T-helper 2 cell treated with Interferon-gamma antibody and Interleukin-4, amounts not matched to agents 100 ng/mL and 5 ng/mL, for 36 hours (primary cell): Measurements from ENCODE around the gene SAMD4A. TPM values are rescaled to one million over a fixed set of nuclear protein-coding genes. Genes with fewer than 3 reads are reported as not detected.
"Not testable (repeated sequence)": the region's sequence is repeated elsewhere in the genome, so short reads cannot be mapped to it uniquely, and the experiment has no call there.

Experiments used
- intact Hi-C: fragments of 100-400 bp; cut with micrococcal nuclease; formaldehyde crosslinking; loops from one replicate; pipeline ENCODE4 v1.15.1; 2023
- total RNA-seq: library from RNA; stranded (reverse); gene quantifications from 2 replicates; pipeline ENCODE4 v1.2.3, GENCODE V29; 2022

SAMD4A gene
- total RNA-seq, 1 donor from 2014 or later = 0.59 TPM

DNA sequence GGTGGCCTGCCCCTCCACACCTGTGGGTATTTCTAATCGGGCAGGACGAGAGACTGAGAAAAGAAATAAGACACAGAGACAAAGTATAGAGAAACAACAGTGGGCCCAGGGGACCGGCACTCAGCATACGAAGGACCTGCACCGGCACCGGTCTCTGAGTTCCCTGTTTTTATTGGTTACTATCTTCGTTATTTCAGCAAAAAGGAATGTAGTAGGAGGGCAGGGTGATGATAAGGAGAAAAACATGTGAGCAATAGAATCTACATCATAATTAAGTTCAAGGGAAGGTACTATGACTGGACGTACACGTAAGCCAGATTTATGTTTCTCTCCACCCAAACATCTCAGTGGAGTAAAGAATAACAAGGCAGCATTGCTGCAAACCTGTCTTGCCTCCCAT, 185.7 kb downstream of the SAMD4A start:
- intact Hi-C loops = not testable (repeated sequence)

DNA sequence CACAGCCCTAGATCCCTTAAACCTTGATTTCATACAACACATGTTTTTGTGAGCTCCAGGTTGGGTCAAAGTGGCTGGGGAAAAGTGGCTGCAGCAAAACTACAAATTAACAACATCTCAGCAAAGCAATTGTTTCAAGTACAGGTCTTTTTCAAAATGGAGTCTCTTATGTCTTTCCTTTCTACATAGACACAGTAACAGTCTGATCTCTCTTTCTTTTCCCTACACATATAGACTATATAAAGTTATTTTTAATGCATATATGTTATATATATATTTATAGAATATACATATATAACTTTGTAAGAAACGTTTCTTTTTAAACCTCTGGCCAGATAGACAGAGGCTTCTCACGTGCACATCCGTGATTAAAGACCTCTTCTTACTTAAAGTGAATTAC, 186.5 kb downstream of the SAMD4A start:
- intact Hi-C loops = not testable (repeated sequence)

DNA sequence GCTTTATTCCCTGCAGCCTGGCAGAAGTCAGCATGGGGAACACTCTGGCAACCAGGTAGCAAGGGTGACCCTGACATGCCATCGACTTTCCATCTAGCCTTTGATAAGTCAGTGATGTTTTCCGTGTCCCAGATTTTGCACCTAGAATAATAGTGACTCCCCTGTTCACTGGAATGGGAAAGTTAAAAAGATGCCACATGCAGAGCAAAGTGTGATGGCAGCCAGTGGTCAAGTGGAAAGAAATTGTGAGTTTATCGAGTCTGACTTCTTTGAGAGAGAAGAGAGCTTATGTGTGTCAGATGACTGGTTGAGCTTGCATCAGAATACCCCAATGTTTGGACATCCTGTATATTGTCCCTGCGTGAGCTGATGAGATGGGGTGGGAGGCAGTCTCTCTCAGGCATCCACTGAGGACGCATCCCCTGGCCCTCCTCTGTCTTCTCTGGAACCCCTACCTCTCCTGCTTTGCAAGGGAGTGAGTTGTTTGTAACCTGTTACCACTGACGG, 187.2 kb downstream of the SAMD4A start:
- intact Hi-C loops = no loop called here

DNA sequence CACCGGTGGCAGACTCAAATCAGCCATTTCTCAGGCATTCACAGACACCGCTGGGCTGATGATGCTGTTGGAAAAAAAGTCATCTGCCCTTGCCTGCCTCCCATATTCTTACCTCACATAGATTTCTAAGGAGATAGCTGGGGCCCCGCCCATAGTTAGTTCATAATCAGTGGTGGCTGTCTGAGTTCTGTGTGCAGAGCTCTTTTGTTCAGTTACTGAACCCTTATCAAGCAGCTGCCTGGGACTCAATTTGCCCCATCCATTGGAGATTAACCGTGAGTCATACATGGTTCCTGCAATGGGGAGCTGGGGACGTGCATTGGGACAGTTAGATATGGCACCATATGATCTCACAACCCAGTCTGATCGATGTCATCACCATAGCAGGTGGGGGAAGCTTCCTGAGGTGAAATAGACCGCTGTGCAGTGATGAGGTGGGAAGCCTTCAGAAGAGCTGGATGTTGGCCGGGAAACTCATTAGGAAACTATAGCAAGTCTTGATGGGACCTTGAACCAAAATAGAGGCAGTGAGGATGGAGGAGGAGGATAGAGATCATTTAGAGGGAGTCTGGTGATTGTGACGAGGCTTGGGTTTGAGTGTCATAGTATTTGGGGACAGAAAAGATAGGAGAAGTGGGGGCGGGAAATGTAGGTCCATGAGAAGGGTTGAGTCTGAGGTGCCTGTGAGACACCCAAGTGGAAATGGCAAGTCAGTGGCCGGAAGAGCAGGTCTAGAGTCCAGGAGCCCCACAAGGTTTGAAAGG, 187.9 kb downstream of the SAMD4A start:
- intact Hi-C loops = no loop called here

DNA sequence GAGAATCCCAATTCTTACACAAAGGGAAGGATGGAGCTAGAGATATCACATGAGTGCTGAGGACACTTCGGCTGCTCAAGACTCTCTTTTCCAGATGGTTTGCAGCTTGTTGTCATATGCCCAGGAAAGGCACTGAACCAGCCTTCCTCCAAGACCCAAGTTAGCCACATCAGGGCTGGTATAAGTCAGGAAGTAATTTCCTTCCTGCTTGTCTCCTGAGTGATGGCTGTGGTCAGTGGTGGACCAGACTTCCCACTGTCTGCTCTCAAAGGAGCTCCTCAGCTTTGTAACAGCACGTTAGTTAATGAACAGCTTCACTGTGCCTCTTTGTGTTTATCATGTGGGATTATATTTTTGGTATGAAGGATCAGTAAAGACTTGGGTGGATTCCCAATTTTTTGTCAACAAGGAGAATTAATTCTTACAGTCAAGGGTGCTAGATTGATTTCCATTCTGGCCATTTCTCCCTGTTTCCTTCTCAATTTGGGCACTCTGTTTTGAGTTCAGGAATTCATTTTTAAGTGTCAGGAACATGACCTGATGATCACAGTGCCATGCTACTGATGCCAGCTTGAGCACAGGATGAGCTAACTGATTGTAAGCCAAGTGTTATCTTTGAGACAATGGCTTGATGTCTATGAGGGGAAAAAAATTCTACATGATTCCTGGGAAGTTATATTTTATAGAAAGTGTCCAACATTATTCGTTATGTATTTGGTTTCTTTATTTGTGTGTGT, 189.9 kb downstream of the SAMD4A start:
- intact Hi-C loops = loop anchor here (1.0 to 2.0 kb wide), 2 partner anchors 16 to 26 kb away; no protein-coding TSS in a partner anchor

DNA sequence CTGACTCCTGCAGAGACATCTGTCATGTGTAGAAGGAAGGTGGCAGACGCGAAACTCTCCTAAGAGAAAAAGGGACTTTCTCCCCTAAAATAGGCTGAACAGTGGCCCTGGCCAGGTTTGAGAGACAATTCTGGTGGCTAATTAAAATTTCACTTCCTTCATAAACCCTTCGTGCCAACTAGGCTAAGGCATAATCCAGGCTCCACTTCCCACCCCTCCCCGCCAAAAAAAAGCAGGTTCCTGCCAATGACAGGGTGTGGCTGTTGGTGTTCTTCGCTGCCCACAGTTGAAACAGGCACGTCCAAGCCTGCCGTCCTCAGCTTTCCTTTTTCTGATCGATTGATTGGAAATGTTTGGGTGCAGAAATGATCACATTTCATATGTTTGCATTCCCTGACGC, 191.1 kb downstream of the SAMD4A start:
- intact Hi-C loops = no loop called here

DNA sequence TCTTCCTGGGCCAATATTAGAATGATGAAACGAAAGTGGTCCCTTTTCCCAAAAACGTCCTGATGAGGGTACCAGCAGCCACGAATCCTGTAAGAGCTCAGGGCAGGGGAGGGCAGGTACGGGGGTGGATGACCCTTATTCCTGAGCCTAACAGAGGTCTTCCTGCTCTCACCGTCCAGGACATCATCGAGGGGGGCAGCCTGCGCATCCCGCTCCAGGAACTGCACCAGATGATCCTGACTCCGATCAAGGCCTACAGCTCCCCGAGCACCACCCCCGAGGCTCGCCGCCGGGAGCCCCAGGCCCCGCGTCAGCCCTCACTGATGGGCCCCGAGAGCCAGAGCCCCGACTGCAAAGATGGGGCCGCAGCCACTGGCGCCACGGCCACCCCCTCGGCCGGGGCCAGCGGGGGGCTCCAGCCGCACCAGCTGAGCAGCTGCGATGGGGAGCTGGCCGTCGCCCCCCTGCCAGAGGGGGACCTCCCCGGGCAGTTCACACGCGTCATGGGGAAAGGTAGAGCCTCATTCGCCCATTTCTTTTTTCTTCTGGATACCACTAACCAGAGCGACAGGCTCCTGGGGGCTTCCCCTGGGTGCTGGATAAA, 193.2 kb downstream of the SAMD4A start:
- intact Hi-C loops = no loop called here

DNA sequence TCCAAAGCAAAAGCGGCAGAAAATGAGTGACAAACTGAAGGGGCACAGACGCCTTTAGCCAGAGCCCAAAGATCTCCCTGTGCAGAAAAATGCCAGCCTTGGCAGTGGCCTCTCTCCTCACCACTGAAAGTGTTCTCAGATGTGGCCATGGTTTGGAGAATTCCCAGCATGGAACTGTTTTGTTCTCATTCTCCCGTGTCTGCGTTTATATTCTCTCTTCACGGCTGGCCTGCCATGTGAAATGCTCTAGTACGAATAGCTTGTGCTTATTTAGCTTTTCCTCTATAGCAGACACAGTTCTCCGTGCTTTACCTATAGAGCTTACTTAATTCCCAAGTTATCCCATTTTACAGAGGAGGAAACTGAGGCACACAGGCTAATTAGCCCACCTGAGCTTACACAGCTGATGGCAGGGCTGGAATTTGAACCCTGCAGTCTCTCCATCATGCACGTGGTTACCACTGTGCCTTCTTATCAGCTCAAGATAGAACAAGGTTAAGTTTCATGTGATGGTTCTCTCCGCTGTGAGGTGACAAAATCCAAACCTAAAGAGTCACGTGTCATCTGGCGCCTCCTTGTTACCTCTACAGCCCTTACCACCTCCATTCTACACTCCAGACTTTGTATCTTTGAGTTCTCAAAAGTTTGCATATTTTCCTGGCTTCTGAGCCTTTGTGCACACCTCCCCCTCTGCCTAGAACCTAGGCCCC, 194.1 kb downstream of the SAMD4A start:
- intact Hi-C loops = no loop called here

DNA sequence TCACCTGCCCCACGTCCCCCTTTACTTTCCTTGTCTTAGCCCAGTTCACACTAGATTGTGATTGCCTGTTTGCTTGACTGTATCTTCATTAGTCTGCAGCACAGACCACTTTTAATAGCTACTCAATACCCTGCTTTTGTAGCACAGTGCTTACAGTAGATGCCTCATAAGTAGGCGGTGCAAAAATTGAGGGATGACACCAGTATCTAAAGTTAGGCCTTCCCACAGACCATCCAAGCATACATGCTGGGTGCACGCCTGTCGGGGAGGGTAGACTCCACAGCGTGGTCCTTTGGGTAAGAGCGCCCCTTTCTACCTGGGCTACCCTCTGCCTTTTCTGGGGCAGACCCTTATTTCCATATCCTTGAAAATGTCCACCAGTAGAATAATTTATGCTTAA, 194.9 kb downstream of the SAMD4A start:
- intact Hi-C loops = no loop called here

DNA sequence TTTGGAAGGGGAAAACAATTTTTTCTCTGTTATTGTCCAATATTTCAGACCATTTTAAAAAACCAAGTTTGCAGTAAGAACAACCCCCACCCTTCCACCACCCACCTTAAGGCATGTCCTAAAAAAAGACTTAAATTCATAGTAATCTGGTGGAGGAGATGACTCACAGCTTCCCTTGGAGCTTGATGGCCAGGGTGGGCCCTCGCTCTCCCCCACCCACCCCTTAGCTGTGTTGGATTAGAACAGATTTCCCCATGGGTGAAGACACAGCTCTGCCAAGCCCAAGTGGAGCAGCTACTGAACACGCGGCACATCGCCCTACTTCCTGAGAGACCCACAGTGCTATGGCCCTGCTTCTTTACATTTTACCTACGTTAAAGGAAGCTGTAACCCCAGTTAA, 195.4 kb downstream of the SAMD4A start:
- intact Hi-C loops = no loop called here

DNA sequence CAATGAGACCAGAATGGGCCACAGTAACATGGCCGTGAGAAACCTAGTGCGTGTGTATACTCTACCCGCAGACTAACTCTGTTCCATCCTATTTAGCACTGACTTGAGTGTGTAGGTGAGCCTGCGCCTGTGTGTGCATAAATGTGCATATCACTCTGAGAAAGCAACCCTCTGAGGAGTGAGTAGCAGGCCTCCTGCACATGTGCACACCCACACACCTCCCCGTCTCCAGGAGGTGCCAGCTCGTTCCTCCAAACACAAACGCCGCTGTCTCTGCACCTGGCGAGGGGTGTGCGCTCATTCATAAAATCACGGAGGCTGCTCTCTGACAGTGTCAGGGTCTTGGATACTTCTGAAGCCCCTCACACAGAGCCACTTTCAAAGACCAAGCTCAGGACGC, 196.8 kb downstream of the SAMD4A start:
- intact Hi-C loops = no loop called here

DNA sequence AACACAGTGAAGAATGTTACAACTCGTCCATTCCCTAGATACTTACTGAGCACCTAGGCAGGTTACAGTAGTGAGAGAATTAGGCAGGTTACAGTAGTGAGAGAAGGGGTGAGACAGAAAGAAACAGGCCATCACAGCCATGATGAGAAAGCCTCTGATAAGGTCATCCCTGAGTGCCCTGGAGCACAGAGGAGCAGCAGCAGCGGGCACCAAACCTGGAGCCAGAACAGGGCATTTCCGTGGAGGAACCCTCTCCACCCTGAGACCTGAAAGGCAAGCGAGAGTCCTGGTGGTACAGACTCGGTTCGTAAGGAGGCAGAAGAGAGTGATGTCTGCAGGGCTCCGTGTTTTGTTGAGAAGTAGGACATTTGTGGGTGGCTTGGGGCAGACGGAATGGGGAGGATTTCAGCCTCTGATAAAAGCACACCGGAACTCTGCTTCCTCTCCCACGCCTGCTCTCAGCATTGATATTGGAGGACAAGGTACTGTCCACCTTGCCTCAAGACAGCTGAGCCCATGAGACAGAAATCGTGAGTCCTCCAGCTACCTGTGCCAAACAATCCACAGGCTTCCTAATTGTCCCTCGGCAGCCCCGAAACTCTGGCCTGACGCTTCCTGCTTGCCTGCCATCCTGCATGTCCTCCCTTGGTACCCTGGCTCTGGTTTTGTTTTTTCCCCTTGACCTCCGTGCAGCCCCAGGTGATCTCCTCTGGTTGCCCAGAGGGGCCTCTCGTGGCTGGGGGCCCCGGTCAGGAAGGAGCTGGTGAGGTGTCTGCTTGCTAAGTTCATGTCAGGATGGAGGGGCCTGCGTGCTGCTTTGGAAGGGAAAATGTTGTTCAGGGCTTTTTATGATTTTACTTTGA, 199.6 kb downstream of the SAMD4A start:
- intact Hi-C loops = no loop called here

DNA sequence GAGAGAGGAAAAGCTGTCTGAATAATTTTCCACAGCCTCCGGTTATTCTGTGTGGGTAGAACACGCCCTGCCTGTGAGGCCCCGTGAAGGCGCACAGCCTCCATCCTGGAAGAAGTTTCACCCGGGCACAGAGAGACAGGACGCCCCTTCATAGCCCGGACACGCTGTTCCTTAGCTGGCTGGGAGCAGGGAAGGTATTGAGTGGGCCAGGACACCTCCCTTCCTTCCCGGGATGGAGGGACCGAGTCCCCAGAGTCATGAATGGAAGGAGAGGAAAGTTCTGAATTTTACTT, 200.2 kb downstream of the SAMD4A start:
- intact Hi-C loops = no loop called here

DNA sequence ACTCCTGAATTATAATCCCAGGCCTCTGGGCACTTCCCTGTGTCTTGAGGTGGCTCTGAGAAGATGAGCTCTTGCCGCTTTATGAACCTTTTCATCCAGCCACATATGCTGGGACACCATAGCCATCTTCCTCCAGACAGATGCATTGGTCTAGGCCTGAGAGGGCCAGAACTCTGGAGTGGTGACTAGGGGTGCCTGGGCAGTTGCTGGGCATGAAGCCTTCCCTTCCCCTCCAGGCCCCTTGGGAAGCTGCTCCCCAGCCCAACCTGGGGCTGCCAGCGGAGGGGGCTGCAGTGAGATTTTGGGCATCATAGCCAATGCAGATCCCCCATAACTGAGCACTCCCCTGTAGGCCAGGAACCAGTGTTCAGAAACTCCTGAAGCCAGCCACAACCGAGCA, 200.5 kb downstream of the SAMD4A start:
- intact Hi-C loops = no loop called here

DNA sequence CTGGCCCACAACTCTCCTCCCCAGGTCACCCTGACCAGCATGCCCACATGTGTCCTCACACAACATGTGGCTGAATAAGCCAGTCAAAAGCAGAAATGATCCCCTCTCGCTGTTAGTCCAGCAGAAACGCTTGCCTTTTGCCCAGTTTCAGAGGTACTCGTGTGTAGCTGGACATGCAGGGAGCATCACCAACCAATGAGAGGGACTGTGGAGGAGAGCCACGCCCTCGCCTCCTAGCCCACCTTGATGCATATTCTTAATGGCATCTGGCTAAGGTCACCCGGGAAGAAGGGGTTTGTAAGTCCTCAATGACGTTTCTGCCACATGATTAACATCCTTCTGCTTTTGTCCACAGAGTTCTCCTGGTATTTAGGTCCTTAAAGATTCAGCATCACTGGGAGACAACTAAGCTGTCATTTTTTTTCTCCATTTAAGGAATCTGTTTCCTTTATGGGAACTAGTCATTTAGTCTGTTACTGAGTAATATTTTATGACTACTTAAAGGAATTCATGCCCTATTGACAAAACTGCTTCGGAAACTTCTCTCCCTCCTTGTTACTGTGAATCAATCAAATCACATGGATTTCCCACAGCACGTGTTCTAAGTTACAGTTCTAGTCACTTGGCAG, 201.7 kb downstream of the SAMD4A start:
- intact Hi-C loops = no loop called here

DNA sequence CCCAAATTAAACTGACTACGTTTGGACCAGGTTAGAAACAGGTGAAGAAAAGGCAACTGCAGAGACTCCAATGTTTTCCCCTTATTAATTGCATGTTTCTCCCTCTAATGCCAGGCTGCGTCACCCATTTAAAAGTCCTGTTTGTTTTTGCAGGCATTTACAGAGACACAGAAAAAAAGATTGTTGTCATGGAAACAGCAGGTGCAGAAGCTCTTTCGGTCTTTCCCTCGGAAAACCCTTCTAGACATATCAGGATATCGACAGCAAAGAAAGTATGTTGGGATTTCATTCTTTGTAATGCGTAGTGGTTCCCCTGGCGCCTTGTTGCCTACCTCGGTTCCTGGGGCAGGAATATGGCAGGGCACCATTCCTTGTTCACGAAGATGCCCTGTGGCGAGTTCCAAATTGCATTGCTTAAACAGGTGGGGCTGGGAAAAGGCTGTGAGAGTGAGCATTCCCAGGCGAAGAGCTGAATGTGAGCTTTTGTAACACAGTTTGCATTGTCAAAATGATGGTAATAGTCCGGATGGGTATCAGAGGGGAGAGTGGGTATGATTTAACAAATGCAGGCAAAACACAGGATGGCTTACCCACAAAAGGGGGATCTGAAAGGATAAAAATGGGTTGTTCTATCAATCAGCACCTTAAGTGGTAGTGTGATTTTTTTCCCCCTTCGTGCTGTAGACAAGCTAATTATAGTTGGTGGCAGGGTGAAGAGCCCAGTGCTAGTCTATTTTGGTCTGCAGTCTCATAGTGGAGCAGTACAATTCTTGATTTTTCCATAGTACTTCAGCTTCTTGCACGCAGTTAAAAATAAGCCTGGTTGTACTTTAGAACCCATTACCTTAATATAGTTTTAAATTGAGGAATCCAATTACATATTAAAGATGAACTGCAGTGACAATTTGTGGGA, 203.3 kb downstream of the SAMD4A start:
- intact Hi-C loops = loop anchor here (5.0 kb wide), 3 partner anchors 123 to 328 kb away; partner anchors contain the start of genes CNIH1 and GMFB

DNA sequence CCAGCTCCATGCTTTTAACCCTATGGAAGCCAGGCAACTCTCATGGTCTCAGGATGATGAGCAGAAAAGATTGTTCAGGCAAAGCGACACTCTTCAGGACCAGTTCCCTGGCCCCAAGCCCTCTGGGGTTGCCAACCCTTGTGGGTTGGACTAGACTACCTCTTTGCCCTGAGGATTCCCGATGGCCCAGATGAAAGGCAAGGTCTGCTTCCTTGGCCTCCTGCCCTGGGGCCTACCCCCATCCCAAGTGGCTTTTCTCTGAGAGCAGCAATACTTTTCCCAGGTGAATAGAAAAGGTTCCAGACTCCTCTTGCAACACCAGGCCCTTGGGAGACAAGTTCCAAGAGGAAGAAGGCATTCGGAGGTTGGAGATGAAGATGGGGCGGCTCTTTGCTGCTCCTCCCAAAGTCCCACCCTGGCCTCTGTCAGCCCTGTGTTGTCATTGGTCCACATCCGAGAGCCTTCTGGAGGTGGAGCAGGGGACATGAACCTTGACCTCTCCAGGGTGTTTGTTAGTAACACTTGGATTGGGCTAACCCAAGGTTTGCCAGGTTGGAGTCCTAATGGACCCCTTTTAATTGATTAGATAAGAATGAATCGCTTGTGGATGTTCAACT, 204.6 kb downstream of the SAMD4A start:
- intact Hi-C loops = loop anchor here (5.0 kb wide), 3 partner anchors 124 to 329 kb away; partner anchors contain the start of genes CNIH1 and GMFB

DNA sequence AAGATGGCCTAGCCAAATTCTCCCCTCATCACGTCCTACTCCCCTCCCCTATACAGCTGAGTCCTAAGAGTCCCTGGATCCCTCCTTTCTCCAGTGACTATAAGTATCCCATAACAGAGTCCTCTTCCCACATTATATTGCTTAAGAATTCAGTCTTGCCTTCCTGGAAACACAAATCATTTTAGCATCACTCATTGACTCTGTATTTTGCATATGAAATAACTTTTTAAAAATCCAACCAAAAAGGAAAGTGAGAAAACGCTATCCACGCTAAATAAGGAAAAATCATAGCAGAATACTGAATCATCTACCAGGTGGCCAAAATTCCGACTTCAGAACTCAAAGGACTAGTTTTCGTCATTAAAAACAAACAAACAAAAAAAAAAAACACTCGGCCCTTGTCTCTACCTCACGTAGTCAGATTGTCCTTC, 205.5 kb downstream of the SAMD4A start:
- intact Hi-C loops = loop anchor here (5.0 kb wide), 3 partner anchors 125 to 330 kb away; partner anchors contain the start of genes CNIH1 and GMFB
